ENCODE measurements around the gene IKZF2.

The IKZF2 gene

DNA sequence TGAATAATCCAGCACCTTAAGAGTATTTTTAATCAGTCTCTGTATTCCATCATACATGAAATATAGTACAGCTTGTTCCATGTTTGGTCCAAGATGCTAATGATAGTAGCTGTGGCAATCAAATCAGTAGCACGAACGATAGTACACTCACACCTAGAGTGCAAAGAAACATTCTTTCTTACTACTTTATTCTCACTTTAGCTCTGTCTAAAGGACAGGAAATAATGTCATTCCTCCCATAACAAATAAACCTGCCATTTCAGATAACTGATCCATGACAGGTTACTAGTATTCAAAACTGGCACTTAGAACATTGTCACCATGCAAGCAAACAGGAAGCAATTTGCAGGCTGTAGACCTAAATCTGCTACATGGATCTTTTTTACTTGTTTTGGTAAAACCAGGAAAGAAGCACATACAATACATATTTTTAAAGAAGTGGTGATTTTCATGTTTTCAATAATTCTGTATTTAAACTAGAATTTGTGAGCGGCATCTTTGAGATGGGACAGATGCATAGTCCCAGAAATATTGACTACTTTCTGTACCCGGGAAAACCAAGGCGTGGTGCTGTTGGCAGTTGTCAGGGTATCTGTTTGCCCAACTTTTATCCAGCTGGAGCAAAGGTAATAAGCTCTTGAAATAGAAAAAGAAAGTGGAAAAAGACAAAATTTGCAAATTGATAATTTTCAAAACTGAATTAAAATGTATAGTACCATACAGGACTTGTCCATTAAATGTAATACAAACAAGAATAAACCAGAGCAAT is 49.5 kb downstream of the IKZF2 start:
- DNase-seq (ENCODE audit: low read depth): no peak

GRCh38 chr2:213101109-213101508 is 50.3 kb downstream of the IKZF2 start:
- no peak for DNase-seq (ENCODE audit: low read depth)

DNA sequence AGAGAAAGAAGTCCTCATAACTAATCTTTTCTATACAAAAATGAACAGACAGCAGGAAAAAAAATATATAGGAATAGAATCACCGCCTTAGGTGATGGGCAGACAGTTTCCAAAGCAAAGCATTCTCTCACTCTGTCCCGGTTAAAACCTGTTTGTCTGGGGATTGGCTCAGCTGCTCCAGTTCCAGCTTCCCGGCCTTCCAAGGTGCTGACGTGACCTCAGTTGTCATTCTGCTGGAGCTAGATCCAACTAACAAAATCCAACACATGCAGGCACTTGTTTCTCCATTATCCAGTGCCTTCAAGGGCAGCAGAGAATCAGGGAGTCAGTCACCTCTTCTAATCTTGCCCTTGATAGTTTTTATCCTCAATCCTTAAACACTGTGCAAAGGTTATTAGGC is 52.8 kb downstream of the IKZF2 start:
- DNase-seq (ENCODE audit: low read depth): no peak

DNA sequence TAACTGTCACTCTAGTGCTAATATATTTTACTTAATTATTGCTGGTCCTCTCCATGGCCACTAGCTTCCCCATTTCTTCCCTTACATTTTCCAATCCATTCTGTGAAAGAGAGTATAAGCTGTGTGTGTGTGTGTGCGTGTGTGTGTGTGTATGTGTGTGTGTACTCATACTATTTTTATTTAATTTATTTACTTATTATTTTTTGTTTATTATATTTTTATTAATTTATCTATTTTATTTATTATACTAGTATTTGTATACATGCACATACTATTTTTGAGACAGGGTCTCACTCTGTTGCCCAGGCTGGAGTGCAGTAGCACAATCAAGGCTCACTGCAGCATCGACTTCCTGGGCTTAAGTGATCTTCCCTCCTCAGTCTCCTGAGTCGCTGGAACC is 59.6 kb downstream of the IKZF2 start:
- no peak for DNase-seq (ENCODE audit: low read depth)

DNA sequence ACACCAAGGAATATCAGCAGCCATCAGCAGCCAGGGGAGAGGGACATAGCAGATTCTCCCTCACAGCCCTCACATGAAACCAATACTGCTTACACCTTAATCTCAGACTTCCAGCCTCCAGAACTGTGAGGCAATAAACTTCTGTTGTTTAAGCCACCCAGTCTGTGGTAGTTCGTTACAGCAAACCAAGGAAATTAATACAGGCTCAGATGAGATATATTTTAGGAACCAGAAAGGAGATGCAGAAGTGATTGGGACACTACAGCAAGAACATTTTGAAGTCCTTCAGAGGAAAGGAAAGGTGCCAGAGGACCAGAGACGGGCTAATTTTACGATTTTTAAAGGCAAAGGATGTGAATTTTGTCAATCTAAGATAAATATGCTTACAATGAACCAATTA is 60.6 kb downstream of the IKZF2 start:
- DNase-seq (ENCODE audit: low read depth): no peak

DNA sequence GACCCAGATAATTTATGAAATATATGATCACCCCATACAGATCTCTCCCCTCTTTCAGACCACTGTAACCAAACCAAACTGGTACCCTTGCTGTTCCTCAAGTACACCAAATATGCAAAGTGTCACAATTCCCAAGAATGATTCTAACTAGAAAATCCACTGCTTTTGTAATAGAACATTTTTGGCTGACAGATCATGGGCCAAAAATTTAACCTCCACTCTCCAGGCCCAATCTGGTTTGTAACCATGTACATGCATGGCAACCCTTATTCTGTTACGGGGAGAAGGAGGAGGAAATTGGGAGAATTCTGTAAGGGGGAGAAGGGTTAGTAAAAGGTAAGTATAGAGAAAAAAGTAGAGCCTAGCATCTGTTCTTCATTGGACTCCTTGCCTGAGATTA is 62.0 kb downstream of the IKZF2 start:
- DNase-seq (ENCODE audit: low read depth): no peak

- DNase-seq (ENCODE audit: low read depth): no peak
Observed at GRCh38 chr2:213087040-213087439, 64.4 kb downstream of the IKZF2 start.

DNA sequence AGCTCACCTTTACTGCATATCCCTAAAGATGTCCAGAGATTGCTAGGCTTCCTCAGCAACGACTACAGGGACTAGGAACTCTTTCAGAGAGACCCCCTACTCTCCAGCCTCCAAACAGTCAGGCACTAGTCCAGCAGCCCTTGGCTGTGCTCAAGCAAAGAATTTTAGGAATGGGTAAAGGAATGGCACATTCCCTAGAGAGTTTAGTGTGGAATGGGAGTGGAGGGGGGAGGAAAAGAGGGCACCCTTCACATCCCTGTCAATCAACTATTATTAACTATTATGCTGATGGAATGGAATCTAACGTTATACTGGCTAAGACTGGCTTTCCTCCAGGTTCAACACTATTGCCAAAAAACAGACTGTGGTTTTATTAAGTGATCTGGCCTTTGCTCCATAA is 64.8 kb downstream of the IKZF2 start:
- no peak for DNase-seq (ENCODE audit: low read depth)

DNA sequence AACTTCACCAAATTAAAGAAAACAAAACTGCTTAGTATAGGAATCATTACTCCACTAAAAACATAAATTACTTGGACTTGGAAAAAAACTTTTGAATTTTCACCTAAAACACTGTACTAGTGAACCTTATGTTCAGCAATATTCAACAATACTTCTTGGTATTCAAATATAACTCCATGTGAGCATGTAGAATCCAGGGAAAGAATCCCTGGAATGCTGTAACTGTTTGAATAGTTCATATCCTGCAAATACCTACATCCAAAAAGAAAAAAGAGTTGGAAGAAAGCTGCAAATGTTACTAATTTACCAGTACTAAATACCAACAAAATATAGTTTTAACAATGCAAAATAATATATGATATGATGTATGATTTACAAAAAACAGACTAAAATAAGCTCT is 65.4 kb downstream of the IKZF2 start:
- DNase-seq (ENCODE audit: low read depth): no peak

- no peak for DNase-seq (ENCODE audit: low read depth)
Observed at GRCh38 chr2:213085538-213085937, 65.9 kb downstream of the IKZF2 start.

DNA sequence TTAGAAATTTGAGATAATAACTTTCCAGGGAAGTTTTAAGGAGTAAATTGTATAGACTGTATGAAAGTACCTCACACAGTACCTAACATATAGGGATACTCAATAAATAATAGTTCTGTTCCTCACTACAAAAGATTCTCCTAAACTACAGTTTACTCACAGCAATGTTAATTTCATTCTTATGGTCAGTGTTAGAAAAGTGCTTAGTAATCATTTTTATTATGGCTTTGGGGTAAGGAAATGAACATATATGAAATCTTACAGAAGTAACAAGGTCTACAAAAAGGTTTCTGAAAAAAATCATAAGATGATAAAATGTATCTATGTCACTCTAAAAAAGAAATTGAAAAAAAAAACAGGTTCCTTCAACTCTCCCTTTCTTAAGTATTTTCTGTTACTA is 67.2 kb downstream of the IKZF2 start:
- no peak for DNase-seq (ENCODE audit: low read depth)

DNA sequence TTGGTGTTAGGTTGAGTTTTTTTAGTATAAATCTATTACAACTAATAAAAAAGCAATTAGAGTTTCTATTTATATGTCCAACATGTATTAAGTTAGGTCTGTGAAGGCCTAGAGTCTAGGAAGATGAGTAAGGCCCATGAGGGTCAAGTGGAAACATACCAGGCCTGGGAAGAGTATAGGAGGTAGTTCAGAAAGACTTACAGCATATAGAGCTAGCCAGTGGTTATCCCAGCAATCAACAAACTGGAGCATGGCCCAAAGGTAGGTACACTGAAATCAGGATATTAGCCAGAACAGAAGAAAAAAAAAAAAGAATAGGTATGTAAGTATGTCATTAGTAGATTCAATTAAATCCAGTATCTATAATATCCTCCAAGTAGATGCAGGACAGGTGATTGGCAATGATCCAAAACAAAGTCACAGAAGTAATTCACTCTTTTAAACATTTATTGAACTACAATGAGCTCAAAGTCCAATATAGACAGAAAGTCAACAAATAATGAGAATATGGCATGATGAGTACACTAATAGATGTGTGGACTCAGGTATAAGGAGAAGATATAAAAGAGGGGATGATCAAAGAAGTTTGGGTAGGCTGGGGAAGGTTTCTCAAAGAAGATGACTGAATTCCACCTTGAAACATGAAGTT is 70.3 kb downstream of the IKZF2 start:
- DNase-seq (ENCODE audit: low read depth): no peak

DNA sequence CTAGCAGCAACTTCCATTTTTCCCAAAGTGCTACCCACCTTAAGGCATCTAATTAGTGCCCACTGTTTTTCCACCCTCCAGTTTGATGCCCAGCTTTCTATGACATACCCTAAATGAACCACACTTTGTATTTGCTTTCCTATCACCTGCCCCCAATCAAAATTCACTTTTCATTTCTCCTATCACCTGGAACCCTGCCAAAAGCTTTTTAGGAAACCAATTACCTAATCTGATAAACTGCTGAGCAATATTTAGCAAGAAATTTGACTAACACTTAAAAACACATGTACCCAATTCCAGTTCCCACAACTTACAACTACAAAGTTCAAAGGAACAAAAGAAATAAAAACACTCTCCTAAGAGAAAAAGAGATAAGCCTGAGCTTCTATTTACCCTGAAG is 71.7 kb downstream of the IKZF2 start:
- DNase-seq (ENCODE audit: low read depth): no peak

DNA sequence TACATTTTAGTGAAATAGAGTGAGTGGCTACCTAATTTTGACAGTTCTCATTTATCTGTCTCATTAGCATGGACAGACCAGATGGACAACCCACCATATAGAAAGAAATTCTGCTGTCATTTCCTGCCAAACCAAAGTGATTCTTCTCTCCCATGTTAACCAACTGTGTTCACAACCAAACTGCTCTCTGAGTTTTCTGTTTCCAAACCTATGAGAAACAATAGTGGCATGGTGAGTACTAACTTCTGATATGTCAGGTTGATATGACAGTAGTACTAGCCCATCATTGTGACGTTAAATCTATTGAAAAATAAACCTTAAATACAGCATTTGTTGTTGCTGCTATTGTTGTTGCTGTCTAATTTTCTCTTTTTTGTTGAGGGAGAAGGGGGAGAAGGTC is 72.7 kb downstream of the IKZF2 start:
- no peak for DNase-seq (ENCODE audit: low read depth)

- no peak for DNase-seq (ENCODE audit: low read depth)
Observed at GRCh38 chr2:213069531-213069930, 81.9 kb downstream of the IKZF2 start.

- DNase-seq (ENCODE audit: low read depth): no peak
Observed at GRCh38 chr2:213068676-213069359, 82.6 kb downstream of the IKZF2 start.

DNA sequence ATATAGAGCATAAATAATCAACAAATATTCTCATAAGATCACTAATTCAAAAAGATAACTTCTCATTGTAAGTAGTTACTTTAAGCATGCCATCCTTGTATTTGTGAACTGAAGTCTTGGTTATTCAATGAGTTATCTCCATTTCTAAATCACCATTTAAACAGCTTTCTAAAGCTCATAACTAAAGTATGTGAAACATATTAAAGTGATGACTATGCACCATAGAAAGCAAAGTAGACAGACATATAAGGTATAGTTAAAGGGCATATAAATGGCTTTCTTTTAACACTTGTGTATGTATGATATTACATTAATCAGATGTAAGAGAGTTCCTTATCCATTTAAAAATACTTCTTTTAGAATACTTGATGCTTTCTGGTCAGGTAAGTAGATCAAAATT is 83.5 kb downstream of the IKZF2 start:
- DNase-seq (ENCODE audit: low read depth): no peak

DNA sequence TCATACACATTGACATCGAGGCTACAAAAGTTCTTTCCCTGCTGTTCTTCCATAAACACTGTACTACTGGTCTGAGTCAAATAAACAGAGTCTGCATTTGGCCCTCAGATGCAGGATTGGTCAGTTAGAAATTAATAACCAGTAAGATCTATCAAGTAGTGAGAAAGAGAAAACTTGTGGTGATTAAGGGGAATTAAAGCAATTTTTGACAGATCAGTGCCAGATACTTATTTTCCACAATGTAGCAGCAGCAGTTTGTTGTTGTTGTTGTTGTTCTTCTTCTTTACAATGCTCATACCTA is 85.0 kb downstream of the IKZF2 start:
- no peak for DNase-seq (ENCODE audit: low read depth)

DNA sequence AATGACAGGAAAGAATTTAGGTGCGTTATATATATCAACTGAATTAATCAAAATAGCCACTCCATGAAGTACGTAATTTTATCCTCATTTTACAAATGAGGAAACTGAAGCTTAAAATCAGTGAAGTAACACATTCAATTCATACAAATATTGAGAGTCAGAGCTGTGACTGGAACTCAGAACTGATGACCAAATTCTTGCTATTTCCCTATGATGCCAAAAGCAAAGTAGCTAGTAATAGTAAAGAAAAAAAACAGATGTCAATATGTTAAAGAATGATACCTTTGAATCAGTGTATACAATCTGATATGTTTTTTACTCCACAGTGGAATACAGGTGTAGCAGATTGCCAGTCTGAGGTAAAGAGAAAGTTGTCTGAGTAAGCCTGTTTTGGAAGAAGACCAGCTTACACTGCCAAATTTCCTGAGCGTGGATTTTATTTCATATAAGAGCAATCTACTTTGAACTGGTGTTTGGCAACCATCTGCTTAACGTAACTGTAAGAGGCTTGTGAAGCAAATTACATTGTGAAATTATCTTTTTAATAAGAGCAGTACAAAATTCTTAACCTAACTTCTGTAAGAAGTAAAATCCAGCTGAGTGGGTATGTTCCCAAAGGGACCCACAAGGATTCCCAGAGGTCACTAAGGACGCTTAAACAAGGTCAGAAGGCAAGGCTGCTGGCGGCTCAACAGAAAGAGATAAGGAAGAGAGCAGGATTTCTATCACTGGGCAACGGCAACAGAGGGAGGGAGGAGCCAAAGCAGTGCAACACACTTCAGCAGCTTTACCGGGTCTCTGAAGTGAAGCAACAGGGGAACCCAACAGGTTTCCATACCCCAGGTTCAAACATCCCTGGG is 85.6 kb downstream of the IKZF2 start:
- DNase-seq (ENCODE audit: low read depth): no peak

- no peak for DNase-seq (ENCODE audit: low read depth)
Observed at GRCh38 chr2:213064099-213064498, 87.3 kb downstream of the IKZF2 start.

DNA sequence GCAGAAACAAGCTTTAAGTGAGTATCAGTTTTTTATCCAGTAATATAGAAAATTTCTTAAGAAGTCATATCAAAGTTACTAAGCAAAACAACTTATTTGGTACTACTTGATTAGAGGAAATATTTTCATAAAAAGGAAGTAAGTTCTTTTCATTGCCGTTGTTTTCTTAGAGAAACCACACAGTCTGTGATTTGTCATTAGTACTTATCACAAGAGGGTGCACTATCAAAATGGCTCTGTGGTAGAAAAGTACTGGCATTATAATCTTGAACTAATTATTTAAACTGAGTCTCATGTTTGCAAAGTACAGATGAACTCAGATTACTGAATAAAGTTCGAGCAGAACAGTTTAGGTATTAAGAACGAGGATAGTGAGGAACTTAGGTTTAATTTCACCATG is 93.4 kb downstream of the IKZF2 start:
- DNase-seq (ENCODE audit: low read depth): no peak

GRCh38 chr2:213046431-213046830 is 105.0 kb downstream of the IKZF2 start:
- DNase-seq (ENCODE audit: low read depth): no peak

GRCh38 chr2:213043566-213043965 is 107.8 kb downstream of the IKZF2 start:
- no peak for DNase-seq (ENCODE audit: low read depth)
